Measurements from ENCODE around the gene COL27A1.

Gene COL27A1

GRCh38 chr9:114207845-114208244 is 52.5 kb downstream of the COL27A1 start:
- no peak for DNase-seq

GRCh38 chr9:114209151-114209550 is 53.8 kb downstream of the COL27A1 start:
- DNase-seq: no peak

GRCh38 chr9:114210136-114210535 is 54.8 kb downstream of the COL27A1 start:
- DNase-seq: no peak

GRCh38 chr9:114210691-114211276 is 55.4 kb downstream of the COL27A1 start:
- no peak for DNase-seq

GRCh38 chr9:114212826-114213225 is 57.5 kb downstream of the COL27A1 start:
- no peak for DNase-seq

- DNase-seq: no peak
Observed at GRCh38 chr9:114213566-114213965, 58.2 kb downstream of the COL27A1 start.

- DNase-seq: no peak
Observed at GRCh38 chr9:114214181-114214580, 58.8 kb downstream of the COL27A1 start.

GRCh38 chr9:114214686-114215414 is 59.5 kb downstream of the COL27A1 start:
- no peak for DNase-seq

- DNase-seq: no peak
Observed at GRCh38 chr9:114216081-114216480, 60.7 kb downstream of the COL27A1 start.

- no peak for DNase-seq
Observed at GRCh38 chr9:114216976-114217375, 61.6 kb downstream of the COL27A1 start.

- DNase-seq: no peak
Observed at GRCh38 chr9:114218264-114219120, 63.2 kb downstream of the COL27A1 start.

GRCh38 chr9:114220061-114220541 is 64.8 kb downstream of the COL27A1 start:
- DNase-seq: no peak

- no peak for DNase-seq
Observed at GRCh38 chr9:114221706-114222465, 66.5 kb downstream of the COL27A1 start.

- no peak for DNase-seq
Observed at GRCh38 chr9:114223564-114224246, 68.4 kb downstream of the COL27A1 start.

GRCh38 chr9:114224247-114224610 is 68.9 kb downstream of the COL27A1 start:
- DNase-seq: no peak

GRCh38 chr9:114225561-114226212 is 70.3 kb downstream of the COL27A1 start:
- no peak for DNase-seq

GRCh38 chr9:114226246-114227055 is 71.1 kb downstream of the COL27A1 start:
- DNase-seq: no peak

- no peak for DNase-seq
Observed at GRCh38 chr9:114227288-114228015, 72.1 kb downstream of the COL27A1 start.

GRCh38 chr9:114228016-114228808 is 72.9 kb downstream of the COL27A1 start:
- no peak for DNase-seq
